GM19467 (cell line): Measurements from ENCODE around the gene CD8B2.
"Not testable (repeated sequence)": the region's sequence is repeated elsewhere in the genome, so short reads cannot be mapped to it uniquely, and the experiment has no call there.

Source experiments
- ATAC-seq: cut with Tn5 transposase; IDR thresholded peaks from one replicate; pipeline ENCODE4 v1.9.1; 2021; ENCODE audit warnings: mild to moderate bottlenecking, moderate library complexity; ENCODE audit not compliant: unreplicated experiment

Gene CD8B2

DNA sequence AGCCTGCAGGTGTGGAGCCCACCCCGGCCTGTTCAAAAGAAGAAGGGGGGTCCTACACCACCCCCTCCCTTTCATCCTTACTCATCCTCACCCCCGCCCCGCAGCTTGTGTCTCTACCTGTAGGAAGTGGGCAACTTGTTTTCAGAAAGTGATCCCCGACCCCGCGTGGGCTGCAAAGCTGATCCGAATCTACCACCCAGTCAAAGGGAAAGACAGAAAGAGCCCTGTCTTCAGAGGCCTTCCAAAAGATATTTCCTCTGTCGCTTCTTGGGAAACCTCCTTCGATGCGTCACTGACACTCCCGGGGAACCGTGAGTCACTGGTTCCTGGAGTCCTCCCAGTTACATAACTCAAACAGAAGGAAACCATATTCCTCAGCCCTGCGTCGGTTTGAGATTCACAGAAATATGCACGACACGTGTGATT lies 24.3 kb downstream of the CD8B2 start:
- ATAC-seq = not testable (repeated sequence)

DNA sequence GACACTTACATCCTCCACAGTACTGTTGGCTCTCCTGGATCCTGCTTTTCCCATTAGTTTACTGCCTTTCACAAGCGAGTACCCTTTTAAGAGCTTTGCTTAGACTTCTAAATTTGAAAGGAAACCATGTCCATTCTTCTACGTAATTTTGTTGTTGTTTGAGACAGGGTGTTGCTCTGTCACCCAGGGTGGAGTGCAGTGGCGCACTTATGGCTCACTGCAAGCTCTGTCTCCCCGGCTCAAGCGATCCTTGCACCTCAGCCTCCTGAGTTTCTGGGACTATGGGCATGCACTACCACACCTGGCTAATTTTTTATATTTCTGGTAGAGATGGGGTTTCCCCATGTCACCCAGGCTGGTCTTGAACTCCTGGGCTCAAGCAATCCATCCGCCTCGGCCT lies 24.8 kb downstream of the CD8B2 start:
- not testable (repeated sequence) for ATAC-seq

DNA sequence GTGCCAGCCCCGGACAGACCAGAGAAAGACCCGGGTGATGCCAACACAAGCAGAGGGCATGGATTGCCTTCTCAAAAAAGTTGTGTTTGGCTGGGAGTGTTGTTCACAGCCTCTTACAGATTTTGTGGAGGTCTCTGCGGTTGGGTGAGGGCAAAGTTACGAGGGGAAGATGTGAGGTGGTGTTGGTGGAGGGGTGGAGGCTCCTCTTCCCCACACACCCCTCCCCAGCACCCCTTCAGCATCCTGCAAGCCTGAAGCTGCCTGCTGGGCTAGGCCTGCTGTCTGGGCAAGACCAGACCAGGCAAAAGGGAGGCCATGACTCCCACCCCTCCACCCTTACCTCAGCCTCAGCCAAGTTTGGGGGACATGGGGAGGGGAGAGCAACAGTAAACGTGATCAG lies 26.2 kb downstream of the CD8B2 start:
- ATAC-seq = not testable (repeated sequence)

DNA sequence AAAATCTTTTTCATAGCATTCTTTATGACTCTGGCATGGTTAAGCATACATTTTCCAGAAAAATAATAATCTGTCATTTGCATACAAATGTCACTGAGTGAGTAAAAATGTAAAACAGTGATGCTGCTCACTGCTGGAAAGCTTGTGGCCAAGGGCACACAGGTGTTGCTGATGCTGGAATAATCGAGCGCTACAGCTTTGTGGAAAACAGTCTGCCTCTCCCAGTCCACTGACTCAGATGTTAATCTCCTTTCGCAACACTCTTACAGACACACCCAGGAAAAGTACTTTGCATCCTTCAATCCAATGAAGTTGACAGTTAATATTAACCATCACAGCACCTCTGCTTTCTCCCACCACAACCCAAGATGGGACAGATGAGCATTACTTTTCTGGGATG lies 27.7 kb downstream of the CD8B2 start:
- ATAC-seq = not testable (repeated sequence)

DNA sequence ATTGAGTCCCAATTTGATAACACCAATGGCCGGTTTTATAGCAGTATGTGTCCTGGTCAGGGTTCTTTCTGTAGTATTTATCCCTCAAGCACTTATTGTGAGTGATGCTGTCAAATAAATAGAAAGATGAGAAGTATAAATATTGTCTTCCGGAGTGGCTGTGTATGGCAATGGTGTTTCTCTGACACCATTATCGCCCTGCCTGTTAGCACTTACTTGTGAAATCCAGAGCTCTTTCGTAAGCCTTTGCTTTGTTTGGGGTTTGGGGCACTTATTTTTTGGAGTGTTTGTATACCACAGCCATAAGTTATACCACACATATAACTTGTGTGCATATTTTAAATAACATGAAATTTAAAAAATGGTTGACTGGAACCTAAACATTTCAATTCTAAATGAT lies 29.3 kb downstream of the CD8B2 start:
- ATAC-seq = no peak

DNA sequence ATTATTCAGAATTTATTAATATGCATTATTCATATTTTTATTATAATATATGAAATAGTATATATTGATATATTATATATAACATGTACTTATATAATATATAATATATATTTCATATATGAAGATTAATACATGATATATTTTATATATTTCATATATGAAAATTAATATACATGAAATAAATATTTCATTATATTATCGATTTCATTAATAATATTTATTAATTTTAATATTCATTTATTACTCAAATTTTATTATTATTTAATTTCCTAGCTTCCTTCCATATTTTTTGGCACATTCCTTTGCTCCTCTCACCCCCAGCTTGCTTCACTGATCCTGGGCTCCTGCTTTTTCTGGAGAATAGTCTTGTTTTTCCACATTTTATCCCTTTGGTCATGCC lies 29.7 kb downstream of the CD8B2 start:
- ATAC-seq = no peak

DNA sequence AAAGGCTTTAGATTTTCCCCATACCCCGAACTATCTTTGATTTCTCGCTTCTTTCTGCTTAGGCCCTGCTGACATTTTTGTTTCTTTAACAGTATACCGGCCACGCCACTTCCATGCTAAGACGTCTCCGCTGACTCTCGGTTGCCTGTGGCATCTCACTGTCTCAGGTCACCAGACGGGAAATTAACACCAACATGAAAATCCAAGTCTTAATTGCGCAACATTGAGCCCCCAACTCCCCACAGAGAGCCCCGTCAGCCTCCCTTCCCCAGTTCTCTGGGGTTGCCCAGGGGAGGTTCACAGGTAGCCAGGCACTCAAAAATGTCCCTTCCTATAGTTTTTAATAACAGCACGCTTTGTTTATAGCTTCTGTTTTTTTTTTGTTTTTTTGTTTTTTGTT lies 30.2 kb downstream of the CD8B2 start:
- no peak for ATAC-seq

DNA sequence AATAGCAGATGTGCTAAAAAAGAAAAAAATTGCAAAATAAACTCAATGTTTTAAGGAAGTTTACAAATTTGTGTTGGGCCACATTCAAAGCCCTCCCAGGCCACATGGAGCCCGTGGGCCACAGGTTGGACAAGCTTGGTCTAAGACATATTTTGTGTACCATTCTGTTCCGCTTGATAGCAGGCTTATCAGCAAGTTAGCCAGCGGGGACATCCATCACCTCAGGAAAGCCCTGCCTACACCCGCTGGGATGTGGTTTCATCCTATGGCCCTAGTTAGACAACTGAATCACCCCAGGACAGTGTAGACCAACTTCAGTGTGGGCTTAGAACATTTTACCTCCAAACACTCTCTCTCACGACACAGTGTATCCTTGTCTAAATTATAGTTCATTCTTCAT lies 32.6 kb downstream of the CD8B2 start:
- ATAC-seq = no peak

DNA sequence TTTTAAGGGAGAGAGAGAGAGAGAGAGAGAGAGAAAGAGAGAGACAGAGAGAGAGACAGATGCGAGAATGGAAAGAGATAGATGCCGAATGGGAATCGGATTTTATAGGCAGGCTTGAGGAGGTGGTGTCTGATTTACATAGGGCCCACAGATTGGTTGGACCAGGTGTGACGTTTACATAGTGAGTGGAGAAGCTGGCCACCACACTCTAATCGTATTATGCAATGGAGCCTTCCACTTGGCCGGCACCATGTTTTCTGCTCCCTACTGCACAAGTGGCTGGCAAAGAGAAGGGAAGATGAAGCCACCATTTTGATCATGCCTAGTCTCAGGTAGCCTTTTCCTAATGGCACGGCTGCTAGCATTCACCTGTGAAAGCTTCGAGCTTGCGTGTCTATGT lies 33.9 kb downstream of the CD8B2 start:
- no peak for ATAC-seq

DNA sequence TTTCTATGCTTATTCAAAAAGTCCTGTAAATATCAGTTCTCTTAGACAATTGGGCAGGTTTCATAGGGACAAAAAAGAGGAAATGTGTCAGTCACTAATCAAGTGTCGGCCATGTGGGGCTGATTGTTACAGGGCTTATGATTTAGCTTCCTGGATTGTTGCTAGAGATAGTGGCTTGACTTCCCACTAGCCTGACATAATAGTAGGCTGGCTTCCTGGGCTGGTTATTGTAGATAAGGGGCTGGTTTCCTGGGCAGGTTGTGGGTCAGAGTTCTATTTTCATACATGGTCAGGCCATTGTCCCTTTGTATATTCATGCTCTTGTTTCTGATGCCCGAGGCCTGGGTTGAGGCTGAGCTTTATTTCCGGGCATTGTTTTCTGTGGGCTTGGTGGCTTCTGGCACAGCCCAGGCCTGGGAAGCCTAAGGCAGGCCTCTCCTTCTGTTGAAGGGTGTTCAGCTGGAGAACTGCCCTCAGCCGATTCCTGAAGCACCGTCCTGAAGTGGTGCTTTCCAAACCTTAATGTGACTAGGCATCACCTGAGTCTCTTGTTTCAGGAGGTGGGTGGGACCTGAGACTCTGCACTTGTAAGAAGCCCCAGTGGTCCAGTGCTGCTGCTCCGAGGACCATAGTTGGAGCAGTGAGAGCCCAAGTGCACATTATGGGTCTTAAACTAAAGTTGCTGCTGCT lies 37.0 kb downstream of the CD8B2 start:
- no peak for ATAC-seq

DNA sequence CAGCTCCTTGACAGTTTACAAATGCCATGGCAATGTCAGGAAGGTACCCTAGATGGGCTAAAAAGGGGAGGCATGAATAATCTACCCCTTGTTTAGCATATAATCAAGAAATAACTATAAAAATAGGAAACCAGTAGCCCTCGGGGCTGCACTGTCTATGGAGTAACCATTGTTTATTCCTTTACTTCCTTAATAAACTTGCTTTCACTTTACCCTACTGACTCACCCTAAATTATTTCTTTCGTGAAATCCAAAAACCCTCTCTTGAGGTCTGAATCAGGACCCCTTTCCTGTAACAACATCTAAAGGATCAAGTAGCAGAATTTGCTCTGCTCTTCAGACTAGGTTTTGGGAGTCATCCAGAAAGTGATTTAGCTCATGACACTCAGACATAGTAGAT lies 43.7 kb downstream of the CD8B2 start:
- no peak for ATAC-seq

DNA sequence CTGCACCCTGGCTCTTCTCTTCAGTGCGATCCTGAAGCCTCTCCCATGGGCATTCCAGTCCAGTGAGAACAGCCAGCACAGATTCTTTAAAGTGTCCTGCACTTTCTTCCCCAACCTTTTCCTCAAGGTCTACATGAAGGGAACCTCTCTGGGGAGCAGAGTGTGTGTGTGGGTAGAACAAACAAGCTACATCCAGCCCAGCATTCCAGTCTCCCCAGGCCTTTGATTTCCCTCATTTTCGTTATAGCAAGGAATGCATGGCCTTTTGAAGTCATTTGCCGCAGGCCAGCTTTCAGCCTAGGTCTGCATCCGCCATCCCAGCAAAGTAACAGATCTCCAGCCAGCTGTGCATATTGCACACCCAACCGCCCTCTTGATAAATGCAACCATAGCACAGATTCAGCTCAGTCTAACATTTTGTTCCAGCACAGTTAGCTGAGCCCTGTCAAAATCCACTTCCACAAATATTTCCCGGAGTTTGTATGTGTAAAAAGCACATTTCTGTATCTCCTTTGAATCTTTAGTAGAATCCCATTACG lies 44.6 kb downstream of the CD8B2 start:
- no peak for ATAC-seq

DNA sequence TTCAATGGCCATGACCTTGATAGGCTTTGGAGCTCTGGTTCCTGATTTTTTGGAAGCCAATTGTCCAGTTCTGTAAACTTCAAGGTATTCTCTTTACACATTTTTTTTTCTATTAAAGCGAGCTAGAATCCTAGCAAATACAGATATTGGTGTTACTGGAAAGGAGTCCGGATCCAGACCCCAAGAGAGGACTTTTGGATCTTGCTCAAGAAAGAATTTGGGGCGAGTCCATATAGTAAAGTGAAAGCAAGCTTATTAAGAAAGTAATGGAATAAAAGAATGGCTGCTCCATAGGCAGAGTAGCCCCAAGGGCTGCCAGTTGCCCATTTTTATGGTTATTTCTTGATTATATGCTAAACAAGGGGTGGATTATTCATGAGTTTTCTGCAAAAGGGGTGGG lies 45.1 kb downstream of the CD8B2 start:
- no peak for ATAC-seq

DNA sequence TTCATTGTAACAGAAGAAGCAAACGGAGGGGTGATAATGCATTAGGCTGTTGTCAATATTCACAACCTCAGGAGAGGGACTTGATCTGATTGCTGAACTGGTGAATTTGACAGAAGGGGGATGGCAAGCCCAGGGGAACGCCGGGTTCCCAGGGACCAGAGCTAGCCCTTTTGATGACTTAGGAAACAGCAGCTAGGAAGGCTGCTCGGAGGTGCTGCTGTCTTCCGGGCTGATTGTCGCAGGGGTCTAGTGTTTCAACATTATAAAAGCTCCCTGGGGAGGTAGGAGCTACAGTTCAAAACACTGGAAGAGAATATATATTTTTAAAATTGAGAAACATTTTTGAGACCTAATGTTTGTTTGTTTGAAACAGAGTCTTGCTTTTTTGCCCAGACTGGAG lies 47.3 kb downstream of the CD8B2 start:
- no peak for ATAC-seq

DNA sequence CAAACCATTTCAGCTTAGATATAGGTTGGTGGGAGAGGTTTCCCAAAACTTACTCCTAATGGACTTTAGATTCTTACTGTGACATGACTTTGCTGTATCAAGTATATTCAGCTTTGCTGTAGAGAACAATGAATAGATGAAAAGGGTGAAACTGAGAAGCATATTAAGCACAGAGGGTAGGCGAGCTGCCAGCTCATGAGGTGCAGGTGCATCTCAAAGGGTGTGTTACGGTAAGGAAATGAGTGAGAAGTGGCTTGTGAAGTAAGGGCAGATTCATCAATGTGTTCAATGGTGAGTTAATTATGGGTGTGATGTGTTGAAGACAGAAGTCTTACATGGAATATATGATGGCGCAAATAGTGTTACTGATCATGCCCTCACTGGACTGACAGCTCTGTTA lies 49.3 kb downstream of the CD8B2 start:
- no peak for ATAC-seq

DNA sequence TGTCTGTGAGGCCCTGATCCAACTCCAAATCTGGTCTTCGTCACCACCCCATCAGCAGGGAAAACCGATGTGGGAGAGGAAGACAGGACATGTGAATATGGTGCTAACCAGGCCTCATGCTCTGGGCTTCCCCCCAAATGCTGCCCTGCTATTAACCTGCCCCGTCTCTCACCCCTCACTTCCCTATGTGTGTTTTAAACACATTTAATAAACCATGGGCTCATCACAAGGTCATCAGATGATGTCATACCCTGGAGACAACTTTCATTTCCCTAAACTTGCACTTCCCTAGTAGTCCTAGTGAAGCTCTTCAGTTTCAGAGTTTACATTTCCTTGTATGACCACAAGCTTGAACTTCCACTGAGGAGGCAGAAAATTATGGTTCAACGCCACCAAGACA lies 49.9 kb downstream of the CD8B2 start:
- no peak for ATAC-seq

DNA sequence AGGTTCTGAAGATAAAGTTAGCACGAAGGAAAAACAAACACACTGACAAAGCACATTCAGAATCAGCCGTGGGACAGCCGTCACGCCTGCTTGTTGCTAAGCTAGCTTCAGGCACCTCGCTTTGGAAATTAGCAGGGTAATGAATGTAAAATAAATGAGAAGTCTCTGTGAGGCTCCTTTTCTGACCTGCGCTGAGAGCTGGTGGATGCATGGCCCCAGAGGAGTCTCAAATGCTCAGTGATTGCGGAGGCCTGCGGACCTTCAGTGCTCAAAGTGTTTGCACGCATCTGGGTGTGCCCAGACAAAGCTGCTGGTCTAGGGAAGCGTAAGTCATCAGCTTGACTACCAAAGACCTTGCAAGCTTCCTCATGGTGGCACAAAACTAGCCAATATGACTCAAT lies 50.6 kb downstream of the CD8B2 start:
- ATAC-seq = no peak

DNA sequence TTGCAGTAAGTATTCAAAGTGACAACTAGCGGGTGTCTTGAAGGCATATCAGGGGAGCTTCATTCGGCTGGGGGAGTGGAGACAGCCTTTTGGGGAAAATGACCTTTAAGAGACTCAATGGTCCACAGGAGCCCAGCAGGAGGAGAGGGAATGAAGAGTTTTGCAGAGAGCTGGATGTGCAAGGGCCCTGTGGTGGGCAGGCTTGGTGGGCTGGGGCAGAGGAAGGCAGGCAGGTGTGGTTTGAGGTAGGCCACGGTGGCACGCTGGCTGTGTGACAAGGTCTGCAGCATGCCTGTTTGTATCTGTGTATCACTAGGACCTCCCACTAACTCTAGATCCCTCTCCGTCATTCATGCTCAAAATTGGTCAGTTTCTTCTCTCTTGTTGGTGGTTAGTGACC lies 53.7 kb downstream of the CD8B2 start:
- no peak for ATAC-seq

DNA sequence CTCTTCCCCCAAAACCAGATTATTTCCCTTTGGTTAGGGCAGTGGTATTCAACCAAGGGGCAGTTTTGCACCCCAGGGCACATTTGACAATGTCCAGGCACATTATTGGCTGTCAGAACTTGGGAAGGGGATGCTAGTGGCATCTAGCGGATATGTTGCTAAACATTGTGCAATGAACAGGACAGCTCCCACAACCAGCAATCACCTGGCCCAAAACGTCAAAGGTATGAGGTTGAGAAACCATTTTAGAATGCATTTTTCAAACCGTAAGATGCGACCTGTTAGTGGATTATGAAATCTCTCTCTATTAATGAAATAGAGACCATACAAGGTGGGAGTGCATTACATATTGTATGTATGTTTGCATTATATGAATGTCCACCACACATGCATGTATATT lies 54.2 kb downstream of the CD8B2 start:
- ATAC-seq = no peak

DNA sequence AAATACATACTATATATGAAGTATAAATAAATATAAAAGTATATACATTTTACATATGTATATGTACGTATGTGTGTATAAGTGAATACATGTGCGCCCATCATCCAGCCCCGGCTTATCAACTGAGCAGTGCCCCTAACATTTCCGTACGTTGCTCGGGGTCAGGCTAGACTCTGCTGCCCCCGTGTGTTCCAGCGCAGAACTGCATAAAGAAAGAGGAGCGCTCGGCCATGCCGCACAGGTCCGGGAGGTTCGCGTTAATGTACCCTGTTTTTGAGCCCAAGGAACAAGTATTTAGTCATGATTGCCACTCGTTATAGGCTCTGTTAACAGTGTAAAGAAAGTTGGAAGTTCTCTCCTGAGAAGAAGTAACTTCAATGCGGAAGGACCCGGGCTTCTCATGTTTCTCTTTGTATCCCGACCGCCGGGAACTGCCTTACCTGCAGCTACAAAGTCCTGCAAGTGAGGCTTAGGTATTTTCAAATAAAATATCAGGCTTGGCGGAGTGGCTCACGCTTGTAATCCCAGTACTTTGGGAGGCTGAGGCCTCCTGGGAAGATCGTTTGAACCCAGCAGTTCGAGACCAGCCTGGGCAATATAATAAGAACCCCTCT lies 55.7 kb downstream of the CD8B2 start:
- ATAC-seq = peak; percentile 96

DNA sequence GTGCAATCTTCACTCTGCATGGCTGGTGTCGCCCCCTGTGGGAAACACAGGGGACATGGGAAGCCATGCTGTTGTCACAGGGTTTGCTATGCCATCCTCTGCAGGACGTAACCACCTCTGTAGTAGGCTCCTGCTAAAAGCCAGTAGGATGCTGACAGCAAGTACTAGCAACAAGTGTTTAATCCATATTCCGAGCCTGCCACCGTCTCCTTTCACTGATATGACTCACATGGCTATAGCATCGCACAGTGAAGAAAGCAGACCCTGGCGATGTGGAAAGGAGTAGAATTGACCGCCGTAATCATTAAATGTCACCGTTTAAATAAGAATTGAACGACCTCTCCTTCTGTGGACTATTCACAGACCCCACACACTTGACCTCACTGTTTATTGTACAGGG lies 57.8 kb downstream of the CD8B2 start:
- ATAC-seq = no peak

DNA sequence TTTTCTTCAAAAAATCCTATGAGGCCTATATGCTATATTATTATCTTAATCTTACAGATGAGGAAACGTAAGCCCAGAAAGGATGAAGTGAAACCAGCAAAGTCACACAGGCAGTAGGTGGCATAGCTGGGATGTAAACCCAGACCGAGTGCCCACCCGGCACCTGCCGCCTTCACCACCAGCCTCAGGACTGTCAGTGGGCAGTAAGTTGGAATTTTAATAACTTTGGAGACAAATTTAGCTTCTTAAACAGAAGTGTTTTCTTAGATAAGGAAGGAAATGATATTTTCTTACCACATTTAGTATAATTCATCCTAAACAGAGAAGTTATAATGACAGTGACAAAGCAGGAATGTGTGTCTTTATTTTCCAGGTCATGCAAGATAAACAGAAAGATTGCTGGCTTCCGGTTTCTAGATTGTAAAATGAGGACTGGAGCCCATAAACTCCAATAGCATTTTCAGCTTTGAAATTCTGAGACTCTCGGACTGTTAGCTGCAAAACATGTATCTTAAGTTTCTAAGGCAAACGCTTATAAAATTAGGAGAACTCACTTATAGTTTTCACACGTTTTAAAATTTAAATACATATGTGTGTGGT lies 59.3 kb downstream of the CD8B2 start:
- ATAC-seq = no peak
